Measurements from ENCODE around the gene ZBTB20. TPM values are rescaled to one million over a fixed set of nuclear protein-coding genes. Genes with fewer than 3 reads are reported as not detected.

ZBTB20 gene
- polyA plus RNA-seq, 1 donor from 2014 or later: 4.8 TPM

- H3K27ac ChIP-seq (ENCODE audit: low read length): no peak overlapping the region
- H2AFZ ChIP-seq (ENCODE audit: low read depth, low read length): no peak overlapping the region
- no peak overlapping the region for H3K4me2 ChIP-seq (ENCODE audit: low read length)
- H3K27me3 ChIP-seq (ENCODE audit: insufficient read depth, low read depth, low read length): no peaks in the 10 kb centered on the region
- no peak for TF ChIP-seq RAD21 (conservative IDR thresholded peaks at IDR 0.05)
- no peak for TF ChIP-seq EZH2 (IDR thresholded peaks at IDR 0.05; ENCODE audit: borderline replicate concordance, insufficient read depth, low read length, poor library complexity, severe bottlenecking)
- no peak for TF ChIP-seq POLR2AphosphoS5 (IDR thresholded peaks at IDR 0.05)
- no peak for TF ChIP-seq SMC3 (conservative IDR thresholded peaks at IDR 0.05; ENCODE audit: poor library complexity)
- TF ChIP-seq, protein P1, sequence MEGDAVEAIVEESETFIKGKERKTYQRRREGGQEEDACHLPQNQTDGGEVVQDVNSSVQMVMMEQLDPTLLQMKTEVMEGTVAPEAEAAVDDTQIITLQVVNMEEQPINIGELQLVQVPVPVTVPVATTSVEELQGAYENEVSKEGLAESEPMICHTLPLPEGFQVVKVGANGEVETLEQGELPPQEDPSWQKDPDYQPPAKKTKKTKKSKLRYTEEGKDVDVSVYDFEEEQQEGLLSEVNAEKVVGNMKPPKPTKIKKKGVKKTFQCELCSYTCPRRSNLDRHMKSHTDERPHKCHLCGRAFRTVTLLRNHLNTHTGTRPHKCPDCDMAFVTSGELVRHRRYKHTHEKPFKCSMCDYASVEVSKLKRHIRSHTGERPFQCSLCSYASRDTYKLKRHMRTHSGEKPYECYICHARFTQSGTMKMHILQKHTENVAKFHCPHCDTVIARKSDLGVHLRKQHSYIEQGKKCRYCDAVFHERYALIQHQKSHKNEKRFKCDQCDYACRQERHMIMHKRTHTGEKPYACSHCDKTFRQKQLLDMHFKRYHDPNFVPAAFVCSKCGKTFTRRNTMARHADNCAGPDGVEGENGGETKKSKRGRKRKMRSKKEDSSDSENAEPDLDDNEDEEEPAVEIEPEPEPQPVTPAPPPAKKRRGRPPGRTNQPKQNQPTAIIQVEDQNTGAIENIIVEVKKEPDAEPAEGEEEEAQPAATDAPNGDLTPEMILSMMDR (IDR thresholded peaks at IDR 0.05; ENCODE audit: poor library complexity, severe bottlenecking): no peak
- TF ChIP-seq MXI1 (conservative IDR thresholded peaks at IDR 0.05; ENCODE audit: poor library complexity, severe bottlenecking): no peak
- H3K9ac ChIP-seq (ENCODE audit: low read length): no peak overlapping the region
- H3F3A ChIP-seq (ENCODE audit: insufficient read depth, low read length, poor library complexity, severe bottlenecking): no peaks in the 10 kb centered on the region
- H3K36me3 ChIP-seq (ENCODE audit: insufficient read depth, low read length): no peaks in the 10 kb centered on the region
- H3K9me2 ChIP-seq (ENCODE audit: insufficient read depth, low read length): no peaks in the 10 kb centered on the region
- no peak overlapping the region for H3K4me3 ChIP-seq (ENCODE audit: low read length)
- H3K79me2 ChIP-seq (replicated peaks; ENCODE audit: insufficient read depth, low read length): no peaks in the 10 kb centered on the region
- no peaks in the 10 kb centered on the region for H3K9me3 ChIP-seq (ENCODE audit: low read length)
- no peaks in the 10 kb centered on the region for H4K20me1 ChIP-seq (ENCODE audit: insufficient read depth)
Measured at GRCh38 chr3:114716916-114717315, 430.2 kb downstream of the ZBTB20 start.

DNA sequence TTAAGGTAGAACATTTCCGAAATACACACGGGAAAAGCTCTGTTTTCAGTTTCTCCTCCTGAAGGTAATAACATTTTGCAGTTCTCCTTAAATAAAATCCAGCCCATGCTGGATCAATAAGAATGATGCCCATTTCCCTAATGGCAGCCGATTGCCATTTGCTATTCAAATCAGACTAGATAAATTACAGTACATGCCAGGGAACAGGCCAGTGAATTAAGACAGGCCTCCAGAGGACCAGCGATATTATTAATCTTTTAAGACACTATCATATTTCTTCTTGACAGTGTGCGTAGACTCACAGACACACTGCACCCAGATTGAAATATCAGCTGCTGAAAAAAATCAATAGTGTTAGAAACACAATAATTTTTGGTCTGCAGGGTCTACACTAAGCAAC lies 431.0 kb downstream of the ZBTB20 start:
- Histone ChIP-seq H3K9ac (ENCODE audit: low read length) (no peak overlapping the region), H2AFZ (ENCODE audit: low read depth, low read length) (no peak overlapping the region), H3K4me2 (ENCODE audit: low read length) (no peak overlapping the region), H3F3A (ENCODE audit: insufficient read depth, low read length, poor library complexity, severe bottlenecking) (no peaks in the 10 kb centered on the region), H3K36me3 (ENCODE audit: insufficient read depth, low read length) (no peaks in the 10 kb centered on the region), H3K79me2 (replicated peaks; ENCODE audit: insufficient read depth, low read length) (no peaks in the 10 kb centered on the region), H4K20me1 (ENCODE audit: insufficient read depth) (no peaks in the 10 kb centered on the region), H3K4me3 (ENCODE audit: low read length) (no peak overlapping the region), H3K9me3 (ENCODE audit: low read length) (no peaks in the 10 kb centered on the region), H3K9me2 (ENCODE audit: insufficient read depth, low read length) (no peaks in the 10 kb centered on the region), H3K27me3 (ENCODE audit: insufficient read depth, low read depth, low read length) (no peaks in the 10 kb centered on the region), H3K27ac (ENCODE audit: low read length) (no peak overlapping the region)
- no peak for TF ChIP-seq REST (IDR thresholded peaks at IDR 0.05; ENCODE audit: borderline replicate concordance)
- TF ChIP-seq EP300 (conservative IDR thresholded peaks at IDR 0.05; ENCODE audit: poor library complexity, severe bottlenecking): no peak
- TF ChIP-seq TAF1 (IDR thresholded peaks at IDR 0.05; ENCODE audit: low read depth): no peak
- TF ChIP-seq POLR2AphosphoS5 (IDR thresholded peaks at IDR 0.05): no peak
- TF ChIP-seq EZH2 (IDR thresholded peaks at IDR 0.05; ENCODE audit: borderline replicate concordance, insufficient read depth, low read length, poor library complexity, severe bottlenecking): no peak
- TF ChIP-seq SMC3 (conservative IDR thresholded peaks at IDR 0.05; ENCODE audit: poor library complexity): no peak

Measured in neural cell (in vitro differentiated cells).